ENCODE data around the gene TOM1L2.

TOM1L2 gene

GRCh38 chr17:17876959-17877528 is 95.2 kb downstream of the TOM1L2 start:
- DNase-seq (ENCODE audit: low read depth in 2 of 2) = no peak

- DNase-seq (ENCODE audit: low read depth in 2 of 2) = no peak
Observed at GRCh38 chr17:17874478-17874877, 97.7 kb downstream of the TOM1L2 start.

- DNase-seq (ENCODE audit: low read depth in 2 of 2) = no peak
Observed at GRCh38 chr17:17873450-17873991, 98.7 kb downstream of the TOM1L2 start.

GRCh38 chr17:17872547-17873345 is 99.5 kb downstream of the TOM1L2 start:
- DNase-seq (ENCODE audit: low read depth in 2 of 2) = no peak

GRCh38 chr17:17871913-17872312 is 100.3 kb downstream of the TOM1L2 start:
- DNase-seq (ENCODE audit: low read depth in 2 of 2) = no peak

GRCh38 chr17:17870247-17870646 is 102.0 kb downstream of the TOM1L2 start:
- no peak for DNase-seq (ENCODE audit: low read depth in 2 of 2)

- DNase-seq (ENCODE audit: low read depth in 2 of 2) = no peak
Observed at GRCh38 chr17:17868641-17869522, 103.3 kb downstream of the TOM1L2 start.

- no peak for DNase-seq (ENCODE audit: low read depth in 2 of 2)
Observed at GRCh38 chr17:17866897-17867296, 105.3 kb downstream of the TOM1L2 start.

- no peak for DNase-seq (ENCODE audit: low read depth in 2 of 2)
Observed at GRCh38 chr17:17866425-17866824, 105.8 kb downstream of the TOM1L2 start.

- DNase-seq (ENCODE audit: low read depth in 2 of 2) = no peak
Observed at GRCh38 chr17:17865035-17865434, 107.2 kb downstream of the TOM1L2 start.

GRCh38 chr17:17860766-17861107 is 111.5 kb downstream of the TOM1L2 start:
- no peak for DNase-seq (ENCODE audit: low read depth in 2 of 2)

- peak in 1 of 2 donors; percentile 66 for DNase-seq (ENCODE audit: low read depth in 2 of 2)
Observed at GRCh38 chr17:17859909-17860765, 112.1 kb downstream of the TOM1L2 start.

GRCh38 chr17:17857496-17857895 is 114.7 kb downstream of the TOM1L2 start:
- no peak for DNase-seq (ENCODE audit: low read depth in 2 of 2)

GRCh38 chr17:17856386-17856785 is 115.8 kb downstream of the TOM1L2 start:
- DNase-seq (ENCODE audit: low read depth in 2 of 2) = no peak

- no peak for DNase-seq (ENCODE audit: low read depth in 2 of 2)
Observed at GRCh38 chr17:17855976-17856375, 116.2 kb downstream of the TOM1L2 start.

- peak in 1 of 2 donors; percentile 57 for DNase-seq (ENCODE audit: low read depth in 2 of 2)
Observed at GRCh38 chr17:17853811-17854447, 118.3 kb downstream of the TOM1L2 start.

- DNase-seq (ENCODE audit: low read depth in 2 of 2) = no peak
Observed at GRCh38 chr17:17852930-17853329, 119.3 kb downstream of the TOM1L2 start.

GRCh38 chr17:17851103-17852002 is 120.8 kb downstream of the TOM1L2 start:
- DNase-seq (ENCODE audit: low read depth in 2 of 2) = no peak

- peak; percentile 69 to 70 for DNase-seq (ENCODE audit: low read depth in 2 of 2)
Observed at GRCh38 chr17:17849845-17850373, 122.3 kb downstream of the TOM1L2 start.
